ENCODE results near the gene MIGA1.

Gene MIGA1

GRCh38 chr1:77828098-77828497 is 48.6 kb downstream of the MIGA1 start:
- H3K27ac ChIP-seq (ENCODE audit: insufficient read depth in 1 of 2, low read depth in 1 of 2, low read length in 2 of 2, poor library complexity in 1 of 2, severe bottlenecking in 2 of 2), result no peak overlapping the region
- no peak overlapping the region for H3K4me3 ChIP-seq (ENCODE audit: control insufficient read depth in 1 of 7, extremely low read depth in 1 of 7, insufficient read depth in 4 of 7, low read depth in 2 of 7, low read length in 6 of 7)
- ChIA-PET CTCF (interaction anchor here (1.0 to 3.3 kb wide), 4 partner anchors 9 to 72 kb away, joined by 3 to 17 read pairs (median 10); no protein-coding TSS in a partner anchor), POLR2A (no interaction called here)
- H3K27me3 ChIP-seq (replicated peaks in 2 of 5; ENCODE audit: control insufficient read depth in 4 of 5, insufficient read depth in 5 of 5, low read length in 4 of 5), result no peaks in the 10 kb centered on the region
- peaks cover 0 to 9% (median 2%) of the 10 kb centered on the region in 4 experiments for H3K4me1 ChIP-seq (ENCODE audit: control extremely low read depth in 1 of 4, control insufficient read depth in 4 of 4, insufficient read depth in 4 of 4, low read length in 3 of 4)
- no peak for DNase-seq
- WGBS (ENCODE audit: insufficient coverage), result no CpG with 5 or more reads among the region's 1 CpG
- H3K9me3 ChIP-seq (ENCODE audit: control extremely low read depth in 1 of 5, control insufficient read depth in 4 of 5, insufficient read depth in 2 of 5, low read depth in 1 of 5, low read length in 4 of 5), result no peaks in the 10 kb centered on the region
- H3K36me3 ChIP-seq (ENCODE audit: control insufficient read depth in 4 of 4, insufficient read depth in 4 of 4, low read length in 3 of 4), result peaks cover 2 to 16% (median 6%) of the 10 kb centered on the region in 4 experiments

DNA sequence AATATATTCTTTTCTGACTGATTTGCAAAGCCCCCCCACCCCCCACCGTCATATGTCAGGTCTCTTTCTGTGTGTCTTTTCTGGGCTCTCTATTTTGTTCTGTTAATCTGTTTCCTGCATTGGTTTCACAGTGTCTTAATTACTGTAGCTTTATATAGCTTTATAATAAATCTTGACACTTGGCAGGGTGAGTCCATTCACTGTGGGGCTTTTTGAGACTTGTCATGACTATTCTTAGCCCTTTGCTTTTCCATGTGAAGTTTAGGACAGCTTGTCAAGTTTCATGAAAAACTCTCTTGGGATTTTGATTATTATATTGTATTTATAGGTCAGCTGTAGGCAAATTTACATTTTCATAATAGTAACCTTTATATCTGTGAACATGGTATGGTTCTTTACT is 50.4 kb downstream of the MIGA1 start:
- Histone ChIP-seq H3K27ac (ENCODE audit: insufficient read depth in 1 of 2, low read depth in 1 of 2, low read length in 2 of 2, poor library complexity in 1 of 2, severe bottlenecking in 2 of 2) (no peak overlapping the region), H3K4me3 (ENCODE audit: control insufficient read depth in 1 of 7, extremely low read depth in 1 of 7, insufficient read depth in 4 of 7, low read depth in 2 of 7, low read length in 6 of 7) (no peak overlapping the region), H3K4me1 (ENCODE audit: control extremely low read depth in 1 of 4, control insufficient read depth in 4 of 4, insufficient read depth in 4 of 4, low read length in 3 of 4) (peaks cover 0 to 14% (median 3%) of the 10 kb centered on the region in 4 experiments), H3K27me3 (replicated peaks in 2 of 5; ENCODE audit: control insufficient read depth in 4 of 5, insufficient read depth in 5 of 5, low read length in 4 of 5) (no peaks in the 10 kb centered on the region), H3K36me3 (ENCODE audit: control insufficient read depth in 4 of 4, insufficient read depth in 4 of 4, low read length in 3 of 4) (peaks cover 4 to 23% (median 10%) of the 10 kb centered on the region in 4 experiments), H3K9me3 (ENCODE audit: control extremely low read depth in 1 of 5, control insufficient read depth in 4 of 5, insufficient read depth in 2 of 5, low read depth in 1 of 5, low read length in 4 of 5) (no peaks in the 10 kb centered on the region)
- ChIA-PET POLR2A (no interaction called here), CTCF (interaction anchor here (3.3 kb wide), 1 partner anchor 13 kb away, joined by 13 read pairs; no protein-coding TSS in a partner anchor)
- no CpG with 5 or more reads among the region's 1 CpG for WGBS (ENCODE audit: insufficient coverage)
- DNase-seq, result no peak

DNA sequence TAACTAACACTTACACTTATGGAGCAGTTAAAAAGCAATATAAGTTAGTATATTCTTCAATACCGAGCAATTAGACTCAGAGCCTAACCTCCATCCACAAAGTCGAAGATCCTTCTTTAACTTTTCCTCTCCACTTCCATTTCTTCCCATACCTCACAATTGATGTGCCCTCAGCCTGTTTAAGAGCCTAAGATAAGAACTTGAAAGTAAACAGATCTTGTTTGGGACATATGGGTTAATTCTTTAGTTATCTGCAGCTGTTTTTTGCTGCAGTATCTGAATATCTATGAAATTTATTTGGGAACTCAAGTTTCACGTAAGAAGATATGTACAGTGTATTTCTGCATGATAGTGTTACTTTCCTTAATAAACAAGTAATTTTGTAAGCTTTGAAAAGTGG is 51.5 kb downstream of the MIGA1 start:
- Histone ChIP-seq H3K9me3 (ENCODE audit: control extremely low read depth in 1 of 5, control insufficient read depth in 4 of 5, insufficient read depth in 2 of 5, low read depth in 1 of 5, low read length in 4 of 5) (no peaks in the 10 kb centered on the region), H3K36me3 (ENCODE audit: control insufficient read depth in 4 of 4, insufficient read depth in 4 of 4, low read length in 3 of 4) (peaks cover 4 to 19% (median 11%) of the 10 kb centered on the region in 4 experiments), H3K4me3 (ENCODE audit: control insufficient read depth in 1 of 7, extremely low read depth in 1 of 7, insufficient read depth in 4 of 7, low read depth in 2 of 7, low read length in 6 of 7) (no peak overlapping the region), H3K4me1 (ENCODE audit: control extremely low read depth in 1 of 4, control insufficient read depth in 4 of 4, insufficient read depth in 4 of 4, low read length in 3 of 4) (peaks cover 0 to 14% (median 3%) of the 10 kb centered on the region in 4 experiments), H3K27me3 (replicated peaks in 2 of 5; ENCODE audit: control insufficient read depth in 4 of 5, insufficient read depth in 5 of 5, low read length in 4 of 5) (no peaks in the 10 kb centered on the region), H3K27ac (ENCODE audit: insufficient read depth in 1 of 2, low read depth in 1 of 2, low read length in 2 of 2, poor library complexity in 1 of 2, severe bottlenecking in 2 of 2) (no peak overlapping the region)
- CTCF ChIA-PET, result no interaction called here
- DNase-seq, result no peak
- POLR2A ChIA-PET, result no interaction called here
- no CpG with 5 or more reads among the region's 3 CpGs for WGBS (ENCODE audit: insufficient coverage)

DNA sequence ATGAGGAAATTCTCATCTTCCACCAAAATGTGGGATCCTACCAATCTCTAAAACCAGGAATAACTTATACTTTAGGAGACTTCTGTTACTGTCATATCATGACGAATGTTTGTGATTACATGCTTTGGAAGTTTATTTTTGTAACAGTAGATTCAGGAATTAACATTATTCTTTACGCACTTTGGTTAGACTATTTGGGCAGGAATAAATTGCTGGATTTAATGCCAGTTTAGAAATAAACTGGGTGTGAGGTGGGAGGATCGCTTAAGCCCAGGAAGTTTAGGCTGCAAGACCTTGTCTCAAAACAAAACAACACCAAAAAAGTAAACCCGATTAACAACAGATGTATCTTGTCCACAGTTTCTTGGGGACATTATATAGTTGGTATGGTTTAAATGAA is 52.1 kb downstream of the MIGA1 start:
- Histone ChIP-seq H3K4me3 (ENCODE audit: control insufficient read depth in 1 of 7, extremely low read depth in 1 of 7, insufficient read depth in 4 of 7, low read depth in 2 of 7, low read length in 6 of 7) (no peak overlapping the region), H3K36me3 (ENCODE audit: control insufficient read depth in 4 of 4, insufficient read depth in 4 of 4, low read length in 3 of 4) (peaks cover 5 to 19% (median 12%) of the 10 kb centered on the region in 4 experiments), H3K27ac (ENCODE audit: insufficient read depth in 1 of 2, low read depth in 1 of 2, low read length in 2 of 2, poor library complexity in 1 of 2, severe bottlenecking in 2 of 2) (no peak overlapping the region), H3K4me1 (ENCODE audit: control extremely low read depth in 1 of 4, control insufficient read depth in 4 of 4, insufficient read depth in 4 of 4, low read length in 3 of 4) (peaks cover 0 to 14% (median 3%) of the 10 kb centered on the region in 4 experiments), H3K9me3 (ENCODE audit: control extremely low read depth in 1 of 5, control insufficient read depth in 4 of 5, insufficient read depth in 2 of 5, low read depth in 1 of 5, low read length in 4 of 5) (no peaks in the 10 kb centered on the region), H3K27me3 (replicated peaks in 2 of 5; ENCODE audit: control insufficient read depth in 4 of 5, insufficient read depth in 5 of 5, low read length in 4 of 5) (no peaks in the 10 kb centered on the region)
- 100% methylated on average over 1 of the region's 4 CpGs for WGBS (ENCODE audit: insufficient coverage)
- no peak for DNase-seq
- ChIA-PET CTCF (no interaction called here), POLR2A (no interaction called here)

GRCh38 chr1:77831976-77832711 is 52.7 kb downstream of the MIGA1 start:
- Histone ChIP-seq H3K27me3 (replicated peaks in 2 of 5; ENCODE audit: control insufficient read depth in 4 of 5, insufficient read depth in 5 of 5, low read length in 4 of 5) (no peaks in the 10 kb centered on the region), H3K36me3 (ENCODE audit: control insufficient read depth in 4 of 4, insufficient read depth in 4 of 4, low read length in 3 of 4) (peaks cover 5 to 16% (median 11%) of the 10 kb centered on the region in 4 experiments), H3K27ac (ENCODE audit: insufficient read depth in 1 of 2, low read depth in 1 of 2, low read length in 2 of 2, poor library complexity in 1 of 2, severe bottlenecking in 2 of 2) (no peak overlapping the region), H3K4me1 (ENCODE audit: control extremely low read depth in 1 of 4, control insufficient read depth in 4 of 4, insufficient read depth in 4 of 4, low read length in 3 of 4) (peaks cover 0 to 14% (median 3%) of the 10 kb centered on the region in 4 experiments), H3K9me3 (ENCODE audit: control extremely low read depth in 1 of 5, control insufficient read depth in 4 of 5, insufficient read depth in 2 of 5, low read depth in 1 of 5, low read length in 4 of 5) (no peaks in the 10 kb centered on the region), H3K4me3 (ENCODE audit: control insufficient read depth in 1 of 7, extremely low read depth in 1 of 7, insufficient read depth in 4 of 7, low read depth in 2 of 7, low read length in 6 of 7) (no peak overlapping the region)
- no peak for DNase-seq
- ChIA-PET POLR2A (no interaction called here), CTCF (no interaction called here)
- WGBS (ENCODE audit: insufficient coverage), result 88% methylated on average over 2 of the region's 2 CpGs

GRCh38 chr1:77832901-77833300 is 53.5 kb downstream of the MIGA1 start:
- no peaks in the 10 kb centered on the region for H3K9me3 ChIP-seq (ENCODE audit: control extremely low read depth in 1 of 5, control insufficient read depth in 4 of 5, insufficient read depth in 2 of 5, low read depth in 1 of 5, low read length in 4 of 5)
- no peak overlapping the region for H3K27ac ChIP-seq (ENCODE audit: insufficient read depth in 1 of 2, low read depth in 1 of 2, low read length in 2 of 2, poor library complexity in 1 of 2, severe bottlenecking in 2 of 2)
- ChIA-PET POLR2A (no interaction called here), CTCF (interaction anchor here (0.6 to 1.0 kb wide), 2 partner anchors 16 to 25 kb away, joined by 3 to 4 read pairs; no protein-coding TSS in a partner anchor)
- DNase-seq, result peak in 1 of 3 donors; percentile 12
- H3K4me3 ChIP-seq (ENCODE audit: control insufficient read depth in 1 of 7, extremely low read depth in 1 of 7, insufficient read depth in 4 of 7, low read depth in 2 of 7, low read length in 6 of 7), result no peak overlapping the region
- peaks cover 0 to 14% (median 11%) of the 10 kb centered on the region in 4 experiments for H3K36me3 ChIP-seq (ENCODE audit: control insufficient read depth in 4 of 4, insufficient read depth in 4 of 4, low read length in 3 of 4)
- peaks cover 0 to 14% (median 3%) of the 10 kb centered on the region in 4 experiments for H3K4me1 ChIP-seq (ENCODE audit: control extremely low read depth in 1 of 4, control insufficient read depth in 4 of 4, insufficient read depth in 4 of 4, low read length in 3 of 4)
- no peaks in the 10 kb centered on the region for H3K27me3 ChIP-seq (replicated peaks in 2 of 5; ENCODE audit: control insufficient read depth in 4 of 5, insufficient read depth in 5 of 5, low read length in 4 of 5)

GRCh38 chr1:77833521-77834100 is 54.2 kb downstream of the MIGA1 start:
- CTCF ChIA-PET, result interaction anchor here (0.6 to 1.0 kb wide), 2 partner anchors 17 to 25 kb away, joined by 3 to 4 read pairs; no protein-coding TSS in a partner anchor
- Histone ChIP-seq H3K9me3 (ENCODE audit: control extremely low read depth in 1 of 5, control insufficient read depth in 4 of 5, insufficient read depth in 2 of 5, low read depth in 1 of 5, low read length in 4 of 5) (no peaks in the 10 kb centered on the region), H3K27ac (ENCODE audit: insufficient read depth in 1 of 2, low read depth in 1 of 2, low read length in 2 of 2, poor library complexity in 1 of 2, severe bottlenecking in 2 of 2) (no peak overlapping the region), H3K27me3 (replicated peaks in 2 of 5; ENCODE audit: control insufficient read depth in 4 of 5, insufficient read depth in 5 of 5, low read length in 4 of 5) (no peaks in the 10 kb centered on the region), H3K4me1 (ENCODE audit: control extremely low read depth in 1 of 4, control insufficient read depth in 4 of 4, insufficient read depth in 4 of 4, low read length in 3 of 4) (peaks cover 0 to 14% (median 3%) of the 10 kb centered on the region in 4 experiments), H3K36me3 (ENCODE audit: control insufficient read depth in 4 of 4, insufficient read depth in 4 of 4, low read length in 3 of 4) (peaks cover 0 to 14% (median 11%) of the 10 kb centered on the region in 4 experiments), H3K4me3 (ENCODE audit: control insufficient read depth in 1 of 7, extremely low read depth in 1 of 7, insufficient read depth in 4 of 7, low read depth in 2 of 7, low read length in 6 of 7) (no peak overlapping the region)
- POLR2A ChIA-PET, result no interaction called here
- no peak for DNase-seq
- 100% methylated on average over 2 of the region's 3 CpGs for WGBS (ENCODE audit: insufficient coverage)

Measured in common myeloid progenitor, CD34-positive (primary cell).